Liver (tissue), 9 donors: ENCODE measurements around the gene ST7. TPM values are rescaled to one million over a fixed set of nuclear protein-coding genes. Genes with fewer than 3 reads are reported as not detected.

ENCODE experiments used
- DNase-seq: peaks from one replicate; pipeline ENCODE4 v3.0.0-alpha.2; 2017; ENCODE audit warnings: low spot score
- H3K27ac ChIP-seq, 2 donors: one replicate each; pipeline ENCODE4 v1.7.0; 2013; ENCODE audit warnings: inconsistent platforms in 2 of 2, low read length in 2 of 2, control low read depth in 1 of 2, low read depth in 1 of 2, mild to moderate bottlenecking in 1 of 2
- H3K27me3 ChIP-seq, 4 donors: one replicate each; pipeline versions ENCODE4 v1.6.1 to v1.7.0; 2013; ENCODE audit warnings: low read length in 3 of 4, inconsistent platforms in 1 of 4, mild to moderate bottlenecking in 1 of 4, moderate library complexity in 1 of 4; ENCODE audit not compliant: control insufficient read depth in 4 of 4, insufficient read depth in 4 of 4
- H3K36me3 ChIP-seq, 4 donors: one replicate each; pipeline versions ENCODE4 v1.6.1 to v1.7.0; 2013; ENCODE audit warnings: low read length in 3 of 4, mild to moderate bottlenecking in 3 of 4, low read depth in 1 of 4, moderate library complexity in 1 of 4; ENCODE audit not compliant: control insufficient read depth in 4 of 4, insufficient read depth in 3 of 4
- H3K4me1 ChIP-seq, 4 donors: one replicate each; pipeline versions ENCODE4 v1.6.1 to v1.7.0; 2013; ENCODE audit warnings: low read length in 3 of 4, mild to moderate bottlenecking in 3 of 4, moderate library complexity in 1 of 4; ENCODE audit not compliant: control insufficient read depth in 4 of 4, insufficient read depth in 4 of 4
- H3K4me3 ChIP-seq, 3 donors: one replicate each; pipeline versions ENCODE4 v1.6.1 to v1.7.0; 2013; ENCODE audit warnings: low read length in 3 of 3, control low read depth in 1 of 3, low read depth in 1 of 3, mild to moderate bottlenecking in 1 of 3
- H3K9ac ChIP-seq, 2 donors: one replicate each; pipeline ENCODE4 v1.7.0; 2013; ENCODE audit warnings: low read length in 2 of 2, mild to moderate bottlenecking in 2 of 2, moderate library complexity in 2 of 2, control low read depth in 1 of 2, low read depth in 1 of 2
- H3K9me3 ChIP-seq, 4 donors: one replicate each; pipeline versions ENCODE4 v1.6.1 to v1.7.0; 2013; ENCODE audit warnings: low read length in 3 of 4; ENCODE audit not compliant: control insufficient read depth in 4 of 4
- CTCF ChIP-seq: fragments of 150-350 bp; IDR thresholded peaks from 2 replicates; pipeline ENCODE4 v1.5.1; 2017; ENCODE audit warnings: improper control_type of control experiment, low read depth, low read length; ENCODE audit not compliant: missing input control
- EGR1 ChIP-seq, 2 donors: IDR thresholded peaks; 2 replicates each; pipeline ENCODE4 v1.6.1; 2016 to 2018; ENCODE audit warnings: antibody characterized with exemption in 2 of 2, low read depth in 2 of 2
- FOXA1 ChIP-seq: IDR thresholded peaks from 2 replicates; pipeline ENCODE4 v1.6.1; 2016; ENCODE audit warnings: antibody characterized with exemption
- HNF4A ChIP-seq, 2 donors: conservative IDR thresholded peaks; 2 replicates each; pipeline ENCODE4 v1.6.1; 2016; ENCODE audit warnings: antibody characterized with exemption in 2 of 2, mild to moderate bottlenecking in 2 of 2
- HNF4G ChIP-seq: IDR thresholded peaks from 2 replicates; pipeline ENCODE4 v1.6.1; 2016; ENCODE audit warnings: antibody characterized with exemption
- JUND ChIP-seq, 2 donors: IDR thresholded peaks; 2 replicates each; pipeline ENCODE4 v1.6.1; 2016; ENCODE audit warnings: antibody characterized with exemption in 2 of 2
- NR2F2 ChIP-seq: IDR thresholded peaks from 2 replicates; pipeline ENCODE4 v1.6.1; 2016; ENCODE audit warnings: antibody characterized with exemption
- SP1 ChIP-seq: IDR thresholded peaks from 2 replicates; pipeline ENCODE4 v1.6.1; 2018; ENCODE audit warnings: antibody characterized with exemption, mild to moderate bottlenecking
- TAF1 ChIP-seq: conservative IDR thresholded peaks from 2 replicates; pipeline ENCODE4 v1.6.1; 2016; ENCODE audit warnings: antibody characterized with exemption, mild to moderate bottlenecking
- YY1 ChIP-seq: IDR thresholded peaks from 2 replicates; pipeline ENCODE4 v1.6.1; 2016; ENCODE audit warnings: antibody characterized with exemption, mild to moderate bottlenecking
- ZBTB33 ChIP-seq: IDR thresholded peaks from 2 replicates; pipeline ENCODE4 v1.6.1; 2016; ENCODE audit warnings: antibody characterized with exemption
- WGBS: extraction: QIAGEN DNeasy Blood & Tissue Kit; methylation state at CpG from one replicate; pipeline ENCODE4 v1.1.7; 2013; 5-methylcytosine and 5-hydroxymethylcytosine counted together
- polyA plus RNA-seq, 2 donors: library from polyadenylated mRNA; stranded (reverse) in 1 of 2; unstranded in 1 of 2; fragments of 200-250 nt in 1 of 2; fragments of >200 nt in 1 of 2; fragmentation: Nextera tagmentation in 1 of 2; extraction: Ambion mirVana in 1 of 2; gene quantifications; one replicate each; pipeline versions ENCODE4 v1.2.1 to v1.2.3, GENCODE V29; 2013 to 2015
- total RNA-seq, 2 donors: library from RNA; depleted of rRNA; stranded (reverse); fragments of >200 nt; gene quantifications; one replicate each; pipeline ENCODE4 v1.2.3, GENCODE V29; 2014
- donor health status: healthy.
- donor health status: healthy.
- donor health status: healthy.
- donor health status: healthy.
- donor health status: healthy.

ST7 gene
- total and polyA plus RNA-seq, 4 donors = 13.5 to 30.7 (median 22.6) TPM

GRCh38 chr7:117183729-117184128 lies 230.4 kb downstream of the ST7 start:
- Histone ChIP-seq H3K4me1 (no peaks in the 10 kb centered on the region), H3K36me3 (peaks cover 0 to 5% (median 0%) of the 10 kb centered on the region in 4 donors), H3K27me3 (no peaks in the 10 kb centered on the region), H3K9me3 (no peaks in the 10 kb centered on the region), H3K27ac (no peak overlapping the region), H3K4me3 (no peak overlapping the region), H3K9ac (no peak overlapping the region)
- TF ChIP-seq ZBTB33 (no peak), HNF4A (conservative IDR thresholded peaks at IDR 0.05) (no peak), SP1 (no peak)
- DNase-seq = no peak
- 97% methylated on average over 2 of the region's 2 CpGs for WGBS

GRCh38 chr7:117184367-117184766 lies 231.1 kb downstream of the ST7 start:
- peaks cover 0 to 5% (median 0%) of the 10 kb centered on the region in 4 donors for H3K36me3 ChIP-seq
- no peak overlapping the region for H3K4me3 ChIP-seq
- TF ChIP-seq YY1 (no peak), CTCF (no peak), NR2F2 (no peak), JUND (IDR thresholded peaks at IDR 0.05) (no peak)
- no peaks in the 10 kb centered on the region for H3K4me1 ChIP-seq
- H3K27me3 ChIP-seq = no peaks in the 10 kb centered on the region
- DNase-seq = no peak
- H3K9ac ChIP-seq = no peak overlapping the region
- H3K27ac ChIP-seq = no peak overlapping the region
- H3K9me3 ChIP-seq = no peaks in the 10 kb centered on the region
- WGBS = 97% methylated on average over 2 of the region's 2 CpGs

GRCh38 chr7:117185124-117185523 lies 231.8 kb downstream of the ST7 start:
- H3K4me3 ChIP-seq = no peak overlapping the region
- H3K9me3 ChIP-seq = no peaks in the 10 kb centered on the region
- 93% methylated on average over 3 of the region's 3 CpGs for WGBS
- no peaks in the 10 kb centered on the region for H3K4me1 ChIP-seq
- no peak overlapping the region for H3K27ac ChIP-seq
- no peak for TF ChIP-seq HNF4G
- TF ChIP-seq FOXA1 = no peak
- no peak for TF ChIP-seq EGR1 (IDR thresholded peaks at IDR 0.05; ENCODE audit: low read depth in 2 of 2)
- no peak for TF ChIP-seq YY1
- no peak for TF ChIP-seq TAF1
- TF ChIP-seq ZBTB33 = no peak
- no peak overlapping the region for H3K9ac ChIP-seq
- peaks cover 0 to 6% (median 4%) of the 10 kb centered on the region in 4 donors for H3K36me3 ChIP-seq
- DNase-seq = no peak
- no peaks in the 10 kb centered on the region for H3K27me3 ChIP-seq
